Measurements from ENCODE around the gene PPAN. TPM values are rescaled to one million over a fixed set of nuclear protein-coding genes. Genes with fewer than 3 reads are reported as not detected.

Gene PPAN
- total RNA-seq, 2 donors from 2014 or later = 21.6 to 53.8 TPM

GRCh38 chr19:10112895-10113591, 6.9 kb downstream of the PPAN start:
- no peaks in the 10 kb centered on the region for H3K4me1 ChIP-seq
- H3K36me3 ChIP-seq = peaks cover 27% of the 10 kb centered on the region
- no peak overlapping the region for H3K4me3 ChIP-seq
- H3K27ac ChIP-seq = peak overlapping the region; percentile 32
- intact Hi-C loops (cut with DNase I) = no loop called here
- no peaks in the 10 kb centered on the region for H3K9me3 ChIP-seq
- H3K9ac ChIP-seq (ENCODE audit: low read depth in 2 of 2, low read length in 2 of 2) = peak overlapping the region; percentile 12
- DNase-seq = peak; percentile 69
- TF ChIP-seq CTCF (IDR thresholded peaks at IDR 0.05) = peak; percentile 44
- no peaks in the 10 kb centered on the region for H3K27me3 ChIP-seq

- no peaks in the 10 kb centered on the region for H3K4me1 ChIP-seq
- no peaks in the 10 kb centered on the region for H3K9me3 ChIP-seq
- no peak overlapping the region for H3K4me3 ChIP-seq
- DNase-seq = no peak
- intact Hi-C loops (cut with DNase I) = no loop called here
- TF ChIP-seq CTCF (IDR thresholded peaks at IDR 0.05) = no peak
- no peak overlapping the region for H3K27ac ChIP-seq
- peak overlapping the region in 1 of 2 donors; percentile 12 for H3K9ac ChIP-seq (ENCODE audit: low read depth in 2 of 2, low read length in 2 of 2)
- H3K36me3 ChIP-seq = peaks cover 27% of the 10 kb centered on the region
- no peaks in the 10 kb centered on the region for H3K27me3 ChIP-seq
These were observed 7.4 kb downstream of the PPAN start for GRCh38 chr19:10113592-10113963.

DNA sequence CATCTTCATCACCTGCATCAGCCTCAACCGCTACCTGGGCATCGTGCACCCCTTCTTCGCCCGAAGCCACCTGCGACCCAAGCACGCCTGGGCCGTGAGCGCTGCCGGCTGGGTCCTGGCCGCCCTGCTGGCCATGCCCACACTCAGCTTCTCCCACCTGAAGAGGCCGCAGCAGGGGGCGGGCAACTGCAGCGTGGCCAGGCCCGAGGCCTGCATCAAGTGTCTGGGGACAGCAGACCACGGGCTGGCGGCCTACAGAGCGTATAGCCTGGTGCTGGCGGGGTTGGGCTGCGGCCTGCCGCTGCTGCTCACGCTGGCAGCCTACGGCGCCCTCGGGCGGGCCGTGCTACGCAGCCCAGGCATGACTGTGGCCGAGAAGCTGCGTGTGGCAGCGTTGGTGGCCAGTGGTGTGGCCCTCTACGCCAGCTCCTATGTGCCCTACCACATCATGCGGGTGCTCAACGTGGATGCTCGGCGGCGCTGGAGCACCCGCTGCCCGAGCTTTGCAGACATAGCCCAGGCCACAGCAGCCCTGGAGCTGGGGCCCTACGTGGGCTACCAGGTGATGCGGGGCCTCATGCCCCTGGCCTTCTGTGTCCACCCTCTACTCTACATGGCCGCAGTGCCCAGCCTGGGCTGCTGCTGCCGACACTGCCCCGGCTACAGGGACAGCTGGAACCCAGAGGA, 7.9 kb downstream of the PPAN start:
- no peak overlapping the region for H3K9ac ChIP-seq (ENCODE audit: low read depth in 2 of 2, low read length in 2 of 2)

GRCh38 chr19:10114651-10115391, 8.7 kb downstream of the PPAN start:
- Histone ChIP-seq H3K4me3 (no peak overlapping the region), H3K9ac (ENCODE audit: low read depth in 2 of 2, low read length in 2 of 2) (no peak overlapping the region), H3K36me3 (peaks cover 22% of the 10 kb centered on the region), H3K27me3 (no peaks in the 10 kb centered on the region), H3K27ac (no peak overlapping the region), H3K4me1 (no peaks in the 10 kb centered on the region), H3K9me3 (no peaks in the 10 kb centered on the region)
- no peak for TF ChIP-seq CTCF (IDR thresholded peaks at IDR 0.05)
- intact Hi-C loops (cut with DNase I) = no loop called here
- no peak for DNase-seq

More for the DNA sequence above, 7.9 kb downstream of the PPAN start:
- Histone ChIP-seq H3K9me3 (no peaks in the 10 kb centered on the region), H3K27me3 (no peaks in the 10 kb centered on the region), H3K36me3 (peaks cover 27% of the 10 kb centered on the region), H3K27ac (no peak overlapping the region), H3K4me3 (no peak overlapping the region), H3K4me1 (no peaks in the 10 kb centered on the region)
- no peak for DNase-seq
- no peak for TF ChIP-seq CTCF (IDR thresholded peaks at IDR 0.05)
- intact Hi-C loops (cut with DNase I) = no loop called here

GRCh38 chr19:10115392-10116084, 9.4 kb downstream of the PPAN start:
- Histone ChIP-seq H3K4me1 (no peaks in the 10 kb centered on the region), H3K4me3 (no peak overlapping the region), H3K36me3 (peaks cover 16% of the 10 kb centered on the region), H3K9me3 (no peaks in the 10 kb centered on the region), H3K27me3 (no peaks in the 10 kb centered on the region), H3K27ac (no peak overlapping the region), H3K9ac (ENCODE audit: low read depth in 2 of 2, low read length in 2 of 2) (no peak overlapping the region)
- intact Hi-C loops (cut with DNase I) = no loop called here
- TF ChIP-seq CTCF (IDR thresholded peaks at IDR 0.05) = no peak
- DNase-seq = no peak
